ENCODE results near the gene TNFAIP2. TPM values are rescaled to one million over a fixed set of nuclear protein-coding genes. Genes with fewer than 3 reads are reported as not detected.
A peak's percentile ranks its signal among the peaks of the same experiment; 100 is the strongest.
"Not testable (repeated sequence)": the region's sequence is repeated elsewhere in the genome, so short reads cannot be mapped to it uniquely, and the experiment has no call there.

The TNFAIP2 gene
- total RNA-seq, 2 donors from 2014 or later, result 24.5 to 32.2 TPM

DNA sequence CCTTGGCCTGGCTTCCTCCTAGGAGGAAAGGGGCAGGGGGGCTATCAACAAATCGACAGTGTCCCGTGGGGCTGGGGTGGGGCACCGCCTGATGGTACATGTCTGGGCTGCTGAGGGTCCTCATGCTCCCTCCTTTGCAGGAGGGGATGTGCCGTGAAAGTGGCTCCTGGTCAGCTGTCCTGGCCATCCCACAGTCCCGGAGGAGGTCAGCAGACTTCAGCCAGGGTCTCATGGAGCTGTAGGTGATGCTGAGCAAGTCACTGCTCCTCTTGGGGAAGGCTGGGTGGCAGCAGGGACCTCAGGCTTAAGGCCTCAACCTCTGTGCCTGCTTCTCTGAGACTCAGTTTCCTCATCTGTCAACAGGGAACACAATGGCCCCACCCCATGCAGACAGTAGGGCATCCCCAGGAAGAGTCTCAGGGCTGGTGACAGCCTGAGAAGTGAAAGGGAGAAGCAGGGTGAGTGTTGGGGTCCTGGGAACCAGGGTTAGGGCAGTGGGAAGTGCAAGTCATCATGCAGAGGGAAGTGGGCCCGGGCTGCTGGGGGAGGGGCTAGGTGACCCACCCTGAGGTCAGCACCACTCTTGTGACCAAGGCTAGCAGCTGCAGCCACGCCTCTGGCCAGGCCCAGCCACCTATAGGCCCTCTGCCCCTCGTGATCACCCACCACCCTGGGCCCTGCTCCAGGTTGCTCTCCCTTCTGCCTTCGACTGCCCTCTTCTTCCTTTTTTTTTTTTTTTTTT is 4.4 kb upstream of the TNFAIP2 start:
- Histone ChIP-seq H3K4me1 (peaks cover 0 to 62% of the 10 kb centered on the region in 2 donors), H3K4me3 (no peak overlapping the region), H3K27me3 (no peaks in the 10 kb centered on the region), H3K9me3 (no peaks in the 10 kb centered on the region), H3K27ac (peak overlapping the region; percentile 61 to 68), H3K36me3 (no peaks in the 10 kb centered on the region)
- TF ChIP-seq, protein P1, sequence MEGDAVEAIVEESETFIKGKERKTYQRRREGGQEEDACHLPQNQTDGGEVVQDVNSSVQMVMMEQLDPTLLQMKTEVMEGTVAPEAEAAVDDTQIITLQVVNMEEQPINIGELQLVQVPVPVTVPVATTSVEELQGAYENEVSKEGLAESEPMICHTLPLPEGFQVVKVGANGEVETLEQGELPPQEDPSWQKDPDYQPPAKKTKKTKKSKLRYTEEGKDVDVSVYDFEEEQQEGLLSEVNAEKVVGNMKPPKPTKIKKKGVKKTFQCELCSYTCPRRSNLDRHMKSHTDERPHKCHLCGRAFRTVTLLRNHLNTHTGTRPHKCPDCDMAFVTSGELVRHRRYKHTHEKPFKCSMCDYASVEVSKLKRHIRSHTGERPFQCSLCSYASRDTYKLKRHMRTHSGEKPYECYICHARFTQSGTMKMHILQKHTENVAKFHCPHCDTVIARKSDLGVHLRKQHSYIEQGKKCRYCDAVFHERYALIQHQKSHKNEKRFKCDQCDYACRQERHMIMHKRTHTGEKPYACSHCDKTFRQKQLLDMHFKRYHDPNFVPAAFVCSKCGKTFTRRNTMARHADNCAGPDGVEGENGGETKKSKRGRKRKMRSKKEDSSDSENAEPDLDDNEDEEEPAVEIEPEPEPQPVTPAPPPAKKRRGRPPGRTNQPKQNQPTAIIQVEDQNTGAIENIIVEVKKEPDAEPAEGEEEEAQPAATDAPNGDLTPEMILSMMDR (IDR thresholded peaks at IDR 0.05), result no peak
- DNase-seq (ENCODE audit: low spot score), result peak; percentile 84

DNA sequence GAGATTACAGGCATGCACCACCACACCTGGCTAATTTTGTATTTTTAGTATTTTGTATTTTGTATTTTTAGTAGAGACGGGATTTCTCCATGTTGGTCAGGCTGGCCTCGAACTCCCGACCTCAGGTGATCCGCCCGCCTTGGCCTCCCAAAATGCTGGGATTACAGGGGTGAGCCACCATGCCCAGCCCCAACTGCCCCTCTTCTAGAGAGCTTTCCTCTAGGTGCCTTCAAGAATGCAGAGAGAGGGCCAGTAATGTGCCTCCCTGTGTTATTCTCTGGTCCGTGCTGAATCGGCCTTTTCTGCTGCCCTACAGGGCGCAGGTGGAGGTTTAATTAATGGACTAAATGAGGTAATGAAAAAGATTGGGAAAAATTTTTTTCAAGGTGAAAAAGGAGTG is 3.7 kb upstream of the TNFAIP2 start:
- not testable (repeated sequence) for H3K27me3 ChIP-seq; DNase-seq (ENCODE audit: low spot score); H3K9me3 ChIP-seq; H3K36me3 ChIP-seq; H3K4me3 ChIP-seq; H3K27ac ChIP-seq
- H3K4me1 ChIP-seq, result peaks cover 0 to 69% of the 10 kb centered on the region in 2 donors

DNA sequence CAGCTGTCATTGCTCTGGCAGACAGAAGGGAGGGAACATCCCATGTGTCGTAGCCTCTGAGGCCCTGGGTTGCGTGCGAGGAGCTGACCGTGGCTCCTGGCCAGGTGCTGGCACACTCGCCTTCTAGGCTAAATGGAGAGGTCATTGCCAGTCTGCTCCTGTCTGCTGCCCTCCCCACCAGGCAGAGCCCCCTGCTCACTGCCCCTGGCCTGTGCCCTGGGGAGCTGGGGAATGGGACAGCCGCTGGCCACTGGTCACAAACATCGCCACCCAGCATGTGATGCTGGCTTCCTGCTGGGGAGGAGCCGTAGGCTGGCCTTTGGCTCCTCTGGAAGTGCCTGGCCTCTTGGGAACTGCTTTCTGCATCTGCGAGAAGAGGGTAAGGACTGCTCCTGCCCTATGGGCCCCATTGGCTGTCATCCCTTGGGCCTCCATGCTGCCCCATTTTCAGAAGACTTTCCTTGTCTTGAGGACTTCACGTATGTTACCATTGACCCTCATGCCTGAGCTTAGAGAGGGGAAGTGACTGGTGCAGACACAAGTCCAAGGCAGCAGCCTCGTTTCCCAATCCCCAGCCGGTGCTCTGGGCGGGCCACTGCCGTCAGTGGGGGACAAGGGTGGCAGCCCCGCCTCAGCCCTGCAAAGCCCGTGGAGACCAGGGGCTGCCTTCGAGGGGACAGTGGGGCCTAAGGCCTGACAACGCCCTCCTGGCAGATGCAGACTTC is 2.0 kb upstream of the TNFAIP2 start:
- Histone ChIP-seq H3K36me3 (no peaks in the 10 kb centered on the region), H3K27ac (peak overlapping the region; percentile 92 to 94), H3K9me3 (no peaks in the 10 kb centered on the region), H3K4me1 (peaks cover 0 to 78% of the 10 kb centered on the region in 2 donors), H3K27me3 (no peaks in the 10 kb centered on the region), H3K4me3 (peak overlapping the region in 1 of 2 donors; percentile 84)
- TF ChIP-seq, protein P1 (IDR thresholded peaks at IDR 0.05), result no peak
- DNase-seq (ENCODE audit: low spot score), result peak; percentile 90

DNA sequence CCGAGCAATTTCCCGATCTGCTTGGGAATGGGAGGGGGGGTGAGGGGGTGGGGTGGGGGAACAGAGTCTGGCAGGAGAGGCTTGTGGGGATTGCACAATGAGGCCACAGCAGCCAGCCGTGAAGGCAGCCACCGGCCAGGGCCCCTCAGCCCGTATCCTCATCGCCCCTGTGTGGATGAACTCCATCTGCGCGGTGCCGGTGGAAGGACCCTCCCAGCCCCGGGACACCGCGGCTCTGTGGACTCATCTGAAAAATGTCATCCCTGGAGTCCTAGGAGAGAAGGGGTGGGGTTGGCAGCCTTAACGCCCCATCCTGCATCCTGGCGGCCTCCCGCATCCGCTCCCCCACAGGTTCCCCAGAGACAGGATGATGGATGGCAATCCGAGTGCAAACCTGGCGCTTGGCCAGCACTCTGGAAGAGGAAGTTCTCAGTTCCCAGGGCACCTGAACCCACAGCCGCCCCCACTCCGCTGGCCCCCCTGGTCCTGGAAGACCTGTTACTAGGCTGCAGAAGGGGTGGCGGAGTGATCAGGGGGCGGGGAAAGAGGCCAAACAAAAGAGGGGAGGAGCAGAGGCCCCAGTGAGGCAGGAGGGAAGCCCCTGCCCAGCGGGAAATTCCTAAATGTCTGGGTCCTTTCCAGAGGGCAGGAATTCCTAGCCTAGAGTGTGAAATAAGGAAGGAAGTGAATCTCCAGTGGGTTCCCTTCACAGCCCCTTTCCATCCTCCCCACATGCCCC is 1.2 kb upstream of the TNFAIP2 start:
- peak; percentile 95 for DNase-seq (ENCODE audit: low spot score)
- peaks cover 0 to 83% of the 10 kb centered on the region in 2 donors for H3K4me1 ChIP-seq
- TF ChIP-seq, protein P1 (IDR thresholded peaks at IDR 0.05), result no peak
- H3K9me3 ChIP-seq, result no peaks in the 10 kb centered on the region
- no peaks in the 10 kb centered on the region for H3K27me3 ChIP-seq
- no peaks in the 10 kb centered on the region for H3K36me3 ChIP-seq
- peak overlapping the region in 1 of 2 donors; percentile 84 for H3K4me3 ChIP-seq
- peak overlapping the region; percentile 92 to 94 for H3K27ac ChIP-seq

DNA sequence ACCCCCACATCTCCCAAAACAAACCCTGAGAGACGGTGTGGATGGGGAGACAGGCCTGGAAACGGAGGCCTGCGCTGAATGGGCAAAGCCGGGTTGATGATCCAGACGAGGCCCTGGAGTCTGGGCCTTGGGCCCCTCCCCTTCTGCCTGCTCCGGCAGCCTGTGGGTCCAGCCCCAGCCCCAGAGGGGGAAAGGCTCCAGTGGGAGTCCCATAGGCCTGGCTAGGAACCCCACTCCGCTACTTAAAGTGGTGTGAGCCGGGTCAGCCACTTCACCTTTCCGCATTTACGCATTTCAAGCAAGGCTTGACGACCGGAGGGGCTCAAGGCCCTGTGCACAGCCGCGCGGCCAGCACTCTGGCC is 695 bp upstream of the TNFAIP2 start:
- TF ChIP-seq, protein P1 (IDR thresholded peaks at IDR 0.05), result no peak
- no peaks in the 10 kb centered on the region for H3K9me3 ChIP-seq
- H3K27me3 ChIP-seq, result no peaks in the 10 kb centered on the region
- DNase-seq (ENCODE audit: low spot score), result no peak
- H3K36me3 ChIP-seq, result no peaks in the 10 kb centered on the region
- H3K27ac ChIP-seq, result peak overlapping the region; percentile 92 to 94
- H3K4me1 ChIP-seq, result peaks cover 0 to 87% of the 10 kb centered on the region in 2 donors
- H3K4me3 ChIP-seq, result peak overlapping the region; percentile 70 to 84

All from right atrium auricular region (tissue), 2 donors.